ENCODE measurements around the gene FPR3.
"Not testable (repeated sequence)": the region's sequence is repeated elsewhere in the genome, so short reads cannot be mapped to it uniquely, and the experiment has no call there.

Gene FPR3, protein sequence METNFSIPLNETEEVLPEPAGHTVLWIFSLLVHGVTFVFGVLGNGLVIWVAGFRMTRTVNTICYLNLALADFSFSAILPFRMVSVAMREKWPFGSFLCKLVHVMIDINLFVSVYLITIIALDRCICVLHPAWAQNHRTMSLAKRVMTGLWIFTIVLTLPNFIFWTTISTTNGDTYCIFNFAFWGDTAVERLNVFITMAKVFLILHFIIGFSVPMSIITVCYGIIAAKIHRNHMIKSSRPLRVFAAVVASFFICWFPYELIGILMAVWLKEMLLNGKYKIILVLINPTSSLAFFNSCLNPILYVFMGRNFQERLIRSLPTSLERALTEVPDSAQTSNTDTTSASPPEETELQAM

DNA sequence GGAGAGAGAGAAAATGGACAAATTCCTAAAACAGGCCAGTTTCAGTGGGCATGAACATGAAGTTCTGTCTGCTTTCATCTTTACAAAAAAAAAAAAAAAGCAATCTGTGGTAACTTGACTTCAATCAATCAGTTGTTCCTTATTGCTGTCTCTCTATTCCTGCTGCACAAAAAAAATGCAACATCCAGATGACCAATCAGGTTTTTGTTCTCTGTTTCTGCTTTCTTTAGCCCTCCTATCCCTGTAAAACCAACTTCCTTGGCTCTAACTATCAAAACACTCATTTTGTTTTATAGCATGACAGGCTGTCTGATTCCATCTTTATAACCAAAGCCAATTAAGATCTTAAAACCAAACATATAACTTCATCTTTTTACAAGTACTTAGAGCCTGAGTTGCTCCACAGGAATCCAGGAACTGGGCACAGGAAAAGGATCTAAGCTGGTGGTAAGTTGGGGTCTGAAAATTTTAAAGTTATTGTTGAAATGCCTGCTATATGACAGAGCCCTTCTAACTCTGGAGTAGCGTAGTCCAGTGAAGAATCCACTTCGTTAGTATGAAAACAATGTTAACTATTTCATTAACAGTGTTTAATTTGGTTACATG lies at the start of gene FPR3:
TSS of gene FPR3 (plus strand) at position 273 of the 606 bp plus-strand sequence. CDS start 28,592 bp downstream, outside the sequence.
- no peak for DNase-seq (ENCODE audit: low spot score)

DNA sequence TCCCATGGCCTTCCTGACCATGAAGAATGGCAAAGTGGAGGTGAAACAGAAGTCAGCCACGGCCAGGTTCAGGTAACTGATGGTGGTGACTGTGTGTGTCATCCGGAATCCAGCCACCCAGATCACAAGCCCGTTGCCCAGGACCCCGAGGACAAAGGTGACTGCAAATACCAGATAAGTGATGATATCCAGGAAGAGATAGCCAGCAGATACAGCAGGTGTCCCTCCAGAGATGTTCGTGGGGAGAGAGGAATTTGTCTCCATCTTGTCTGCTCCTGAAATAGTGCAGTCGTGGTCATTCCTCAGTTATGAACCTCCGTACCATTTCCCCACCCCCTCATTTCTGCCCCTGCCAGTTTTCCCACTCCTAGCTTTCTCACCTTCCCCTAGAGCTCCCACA lies 48.2 kb upstream of the FPR3 start:
- DNase-seq (ENCODE audit: low spot score), result no peak

DNA sequence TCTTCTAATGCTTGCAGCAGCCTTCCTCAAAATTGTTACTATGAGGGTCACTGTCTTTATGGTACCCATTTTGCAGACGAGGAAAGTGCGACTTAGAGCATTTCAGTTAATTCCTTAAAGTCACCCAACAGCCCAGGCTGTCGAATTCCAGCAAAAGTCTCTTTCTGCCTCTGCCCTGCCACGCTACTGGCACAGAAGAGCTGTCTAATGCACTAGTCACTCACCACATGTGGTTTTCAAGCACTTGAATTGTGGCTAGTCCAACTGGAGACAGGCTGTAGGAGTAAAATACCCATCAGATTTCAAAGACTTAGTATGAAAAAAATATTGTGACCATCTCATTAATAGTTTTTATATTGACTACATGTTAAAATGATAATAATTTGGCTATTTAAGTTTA lies 45.0 kb upstream of the FPR3 start:
- no peak for DNase-seq (ENCODE audit: low spot score)

DNA sequence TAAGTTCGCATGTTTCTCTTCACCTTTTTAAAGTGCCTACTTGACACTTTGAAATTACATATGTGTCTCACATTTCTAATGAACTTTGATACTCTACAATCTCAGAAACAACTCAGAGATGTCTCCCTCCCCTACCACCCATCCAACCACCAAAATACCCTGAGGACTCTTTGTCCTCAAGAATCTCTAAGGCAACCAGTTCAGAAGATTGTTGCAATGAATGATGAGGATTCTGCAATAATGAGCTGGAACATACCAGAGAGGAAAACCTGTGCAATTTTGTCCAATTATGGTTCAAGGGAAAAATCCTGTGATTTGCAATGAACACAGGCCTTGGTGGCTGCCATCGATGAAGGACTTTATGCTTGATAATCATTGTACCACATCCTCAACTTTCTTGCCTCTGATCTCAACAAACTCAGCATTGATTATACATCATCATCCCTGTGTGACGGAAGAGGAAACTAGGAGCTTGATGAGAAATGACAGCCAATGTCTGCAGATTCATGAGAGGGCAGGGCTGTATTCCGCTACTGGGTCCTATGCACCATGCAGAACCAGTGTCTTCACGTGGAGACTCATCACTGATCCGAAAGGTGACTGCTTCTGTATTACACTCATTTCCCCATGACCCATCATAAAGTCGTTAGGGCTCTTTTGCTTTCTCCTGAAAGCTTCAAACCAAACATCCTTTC lies 44.4 kb upstream of the FPR3 start:
- no peak for DNase-seq (ENCODE audit: low spot score)

DNA sequence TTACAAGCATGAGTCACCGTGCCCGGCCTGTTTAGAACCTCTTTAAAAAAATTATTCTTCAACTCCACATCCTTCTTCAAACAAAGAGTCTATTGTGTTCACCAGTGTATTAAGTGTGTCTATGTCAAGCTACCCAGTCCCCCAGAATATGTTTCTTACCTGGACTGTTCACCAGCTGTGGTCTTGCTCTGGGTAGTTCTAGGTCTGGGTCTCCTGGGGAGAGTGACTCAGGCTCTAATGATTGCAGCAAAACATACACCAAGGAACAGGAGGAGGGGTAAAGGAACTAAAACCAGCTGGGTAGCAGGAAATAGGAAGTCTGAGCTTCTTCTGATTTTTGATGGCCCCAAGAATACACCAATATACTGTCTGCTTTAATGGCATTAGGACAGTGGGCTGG lies 43.3 kb upstream of the FPR3 start, which contains the start of gene FPR1:
TSS of gene FPR1 (minus strand) at position 224 of the 400 bp plus-strand sequence. CDS start 4,884 bp downstream, outside the sequence.
- DNase-seq (ENCODE audit: low spot score), result no peak

DNA sequence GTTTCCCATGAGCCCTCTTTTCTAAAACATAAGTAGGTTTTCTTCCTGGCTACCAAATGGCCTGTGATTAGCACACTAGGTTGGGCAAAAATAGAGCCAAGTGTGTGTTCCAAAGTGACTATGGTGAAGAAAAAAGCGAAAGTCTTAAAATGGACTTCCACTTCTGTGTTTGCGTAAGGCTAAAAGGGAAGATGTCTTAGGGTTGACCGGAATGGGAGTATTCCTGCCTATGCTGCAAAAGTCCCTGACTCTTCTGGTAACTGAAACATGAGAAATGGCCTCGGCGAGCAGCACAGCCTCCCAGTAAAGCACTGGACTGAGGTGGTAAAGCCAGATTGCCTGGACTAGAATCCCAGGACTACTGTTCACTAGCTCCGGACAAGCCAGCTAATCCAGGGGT lies 40.8 kb upstream of the FPR3 start:
- DNase-seq (ENCODE audit: low spot score), result no peak

DNA sequence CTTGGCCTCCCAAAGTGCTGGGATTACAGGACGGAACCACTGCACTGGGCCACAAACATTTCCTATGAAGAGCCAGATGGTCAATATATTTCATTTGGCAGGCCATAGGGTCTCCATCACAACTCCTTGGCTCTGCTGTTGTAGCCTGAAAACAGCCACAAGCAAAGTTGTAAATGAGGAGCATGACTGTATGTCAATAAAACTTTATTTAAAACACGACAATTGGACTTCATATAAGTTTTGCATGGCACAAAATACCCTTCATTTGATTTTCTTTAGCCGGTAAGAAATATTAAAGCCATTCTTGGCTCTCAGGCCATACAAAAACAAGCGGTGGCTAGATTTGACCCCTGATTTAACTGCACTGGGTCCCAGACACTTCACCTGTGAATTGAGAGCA lies 40.2 kb upstream of the FPR3 start:
- DNase-seq (ENCODE audit: low spot score), result no peak

DNA sequence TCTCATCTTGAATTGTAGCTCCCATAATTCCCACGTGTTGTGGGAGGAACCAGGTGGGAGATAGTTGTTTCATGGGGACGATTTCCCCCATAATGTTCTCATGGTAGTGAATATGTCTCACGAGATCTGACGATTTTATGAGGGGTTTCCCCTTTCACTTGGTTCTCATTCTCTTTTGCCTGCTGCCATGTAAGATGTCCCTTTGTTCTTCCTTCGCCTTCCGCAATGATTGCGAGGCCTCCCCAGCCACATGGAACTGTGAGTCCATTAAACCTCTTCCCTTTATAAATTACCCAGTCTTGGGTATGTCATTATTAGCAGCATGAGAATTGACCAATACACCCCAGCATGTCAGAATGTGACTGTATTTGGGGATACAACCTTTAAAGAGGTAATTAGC lies 39.4 kb upstream of the FPR3 start:
- no peak for DNase-seq (ENCODE audit: low spot score)

DNA sequence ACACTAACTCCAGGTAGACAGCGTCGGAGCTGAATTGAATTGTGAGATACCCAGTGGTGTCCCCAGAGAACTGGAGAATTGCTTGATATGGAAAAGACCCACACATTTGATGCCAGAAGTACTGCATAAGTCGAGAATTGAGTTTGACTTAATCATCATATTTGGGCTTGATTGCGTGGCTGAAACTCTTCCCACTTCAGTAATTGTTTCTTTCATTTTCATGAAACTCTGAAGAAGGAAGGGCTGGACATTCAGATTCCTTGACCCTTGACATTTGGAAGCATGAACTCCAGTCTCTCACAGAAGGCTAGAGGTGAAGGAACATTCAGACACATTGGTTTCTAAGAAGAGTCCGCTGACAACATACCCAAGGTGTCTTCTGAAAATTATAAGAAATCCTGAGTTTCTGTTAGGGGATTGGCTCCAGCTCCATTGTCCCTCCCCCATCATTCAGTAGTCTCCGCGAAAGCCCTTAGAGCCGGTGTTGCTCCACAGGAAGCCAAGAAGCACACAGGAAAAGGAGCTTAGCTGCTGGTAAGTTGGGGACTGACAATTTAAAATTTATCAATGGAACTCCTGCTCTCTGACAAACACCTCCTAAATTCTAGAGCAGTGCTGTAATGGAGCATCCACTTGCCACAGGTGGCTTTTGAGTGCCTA lies 34.1 kb upstream of the FPR3 start, which contains the start of gene FPR2:
TSS of gene FPR2 (plus strand) at position 484 of the 660 bp plus-strand sequence. CDS start 7,479 bp downstream, outside the sequence.
- DNase-seq (ENCODE audit: low spot score), result no peak

DNA sequence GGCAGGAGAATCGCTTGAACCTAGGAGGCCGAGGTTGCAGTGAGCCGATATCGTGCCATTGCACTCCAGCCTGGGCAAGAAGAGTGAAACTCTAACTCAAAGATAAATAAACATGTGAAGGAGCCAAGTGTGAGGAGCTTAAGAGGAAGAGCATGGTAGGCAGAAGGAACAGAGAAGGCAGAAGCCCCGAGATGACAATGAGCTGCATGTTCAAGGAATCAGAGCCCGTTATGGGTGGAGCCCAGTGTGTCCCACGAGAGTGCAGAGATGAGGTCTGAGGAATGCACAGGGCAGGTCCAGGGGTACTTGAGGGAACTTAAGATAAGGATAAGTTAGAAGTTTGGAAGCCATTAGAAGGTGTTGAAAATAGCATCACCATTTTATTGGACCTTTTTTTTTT lies 33.3 kb upstream of the FPR3 start:
- no peak for DNase-seq (ENCODE audit: low spot score)

DNA sequence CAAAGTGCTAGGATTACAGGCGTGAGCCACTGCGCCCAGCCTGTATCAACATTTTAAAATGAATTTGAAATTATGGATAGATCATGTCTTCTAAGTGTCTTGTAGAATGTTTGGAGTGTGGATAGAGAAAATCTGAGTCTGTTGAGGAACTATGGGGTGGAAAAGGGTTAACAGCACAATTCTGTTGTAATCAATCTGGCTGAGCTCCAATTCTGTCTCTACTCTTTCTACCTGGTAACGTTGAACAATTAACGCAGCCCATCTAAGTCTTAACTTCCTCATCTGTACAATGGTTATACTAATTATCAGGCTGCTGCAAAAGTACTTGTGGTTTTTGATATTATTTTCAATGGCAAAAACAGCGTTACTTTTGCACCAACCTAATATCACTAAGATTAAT lies 29.9 kb upstream of the FPR3 start:
- DNase-seq (ENCODE audit: low spot score), result no peak

DNA sequence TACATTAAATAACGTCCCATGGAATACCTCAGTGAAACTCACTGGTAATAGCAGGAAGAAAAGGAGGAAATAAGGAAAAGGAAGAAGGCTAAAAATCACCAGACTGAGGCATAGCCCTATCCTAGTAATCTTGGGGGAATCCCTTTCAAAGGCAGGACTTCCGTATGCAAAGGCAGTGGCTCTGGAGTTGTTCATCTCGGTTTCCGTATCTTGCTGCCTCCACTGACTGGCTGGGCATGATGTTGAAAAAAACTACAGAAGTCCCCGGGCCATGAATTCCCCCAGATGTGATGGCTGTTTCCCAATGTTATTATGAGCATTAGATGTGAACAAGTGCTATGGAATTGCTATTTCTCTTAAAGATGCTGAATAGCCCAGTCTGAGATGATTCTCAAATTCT lies 28.5 kb upstream of the FPR3 start:
- no peak for DNase-seq (ENCODE audit: low spot score)

DNA sequence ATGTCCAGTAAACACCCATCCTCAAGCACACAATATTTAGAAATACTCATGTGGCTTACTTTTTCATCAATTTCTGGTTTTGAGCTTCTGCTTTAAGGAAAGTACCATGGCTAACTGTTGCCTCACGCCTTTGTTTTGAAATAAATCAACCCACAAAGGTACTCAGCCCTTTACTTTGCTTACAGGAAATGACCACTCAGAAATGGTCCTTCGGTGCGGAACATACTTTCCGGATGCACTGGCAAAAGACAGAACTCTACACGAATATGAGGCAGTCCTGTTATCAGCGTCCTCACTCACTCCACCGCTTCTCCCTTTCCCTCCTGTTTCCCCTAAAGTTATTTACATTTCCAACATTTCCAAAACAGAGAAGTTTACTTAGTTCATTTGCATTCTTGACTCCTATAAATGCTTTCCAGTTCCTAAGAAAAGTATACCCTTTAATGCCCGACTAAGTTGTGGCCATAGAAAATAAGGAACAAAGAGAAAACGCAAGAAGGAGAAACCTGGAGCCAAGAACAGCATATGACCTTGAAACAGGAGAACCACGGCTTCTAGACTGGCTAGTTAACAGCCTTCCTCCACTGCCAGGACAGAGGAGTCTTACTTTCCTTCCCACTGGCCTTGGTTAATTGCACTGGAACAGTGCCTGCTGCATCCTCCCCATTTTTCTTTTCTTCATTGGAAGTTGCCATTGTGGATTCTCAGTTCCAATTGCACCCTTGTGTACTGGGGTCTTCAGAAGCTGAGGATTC lies 23.4 kb upstream of the FPR3 start:
- no peak for DNase-seq (ENCODE audit: low spot score)

DNA sequence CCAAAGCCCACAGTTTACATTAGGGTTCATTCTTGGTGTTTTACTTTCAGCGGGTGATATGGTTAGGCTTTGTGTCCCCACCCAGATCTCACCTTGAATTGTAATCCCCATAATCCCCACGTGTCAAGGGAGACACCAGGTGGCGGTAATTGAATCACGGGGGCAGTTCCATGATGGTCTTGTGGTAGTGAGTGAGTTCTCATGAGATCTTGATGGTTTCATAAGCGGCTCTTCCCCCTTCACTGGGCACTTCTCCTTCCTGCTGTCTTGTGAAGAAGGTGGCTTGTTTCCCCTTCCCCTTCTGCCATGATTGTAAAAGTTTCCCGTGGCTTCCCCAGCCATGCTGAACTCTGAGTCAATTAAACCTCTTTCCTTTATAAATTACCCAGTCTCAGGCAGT lies 22.0 kb upstream of the FPR3 start:
- DNase-seq (ENCODE audit: low spot score), result no peak

DNA sequence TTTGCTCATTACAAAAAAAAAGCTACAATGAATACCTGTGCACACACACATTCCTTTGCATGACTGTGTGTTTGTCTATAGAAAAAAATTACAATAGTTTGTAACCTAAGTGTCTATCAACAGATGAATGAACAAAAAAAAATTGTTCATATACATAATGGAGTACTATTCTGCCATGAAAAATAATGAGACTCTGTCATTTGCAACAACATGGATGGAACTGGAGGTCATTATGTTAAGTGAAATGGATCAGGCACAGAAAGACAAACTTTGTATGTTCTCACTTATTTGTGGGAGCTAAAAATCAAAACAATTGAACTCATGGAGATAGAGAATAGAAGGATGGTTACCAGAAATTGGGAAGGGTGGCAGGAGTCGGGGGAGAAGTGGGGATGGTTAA lies 18.4 kb upstream of the FPR3 start:
- DNase-seq (ENCODE audit: low spot score), result not testable (repeated sequence)

DNA sequence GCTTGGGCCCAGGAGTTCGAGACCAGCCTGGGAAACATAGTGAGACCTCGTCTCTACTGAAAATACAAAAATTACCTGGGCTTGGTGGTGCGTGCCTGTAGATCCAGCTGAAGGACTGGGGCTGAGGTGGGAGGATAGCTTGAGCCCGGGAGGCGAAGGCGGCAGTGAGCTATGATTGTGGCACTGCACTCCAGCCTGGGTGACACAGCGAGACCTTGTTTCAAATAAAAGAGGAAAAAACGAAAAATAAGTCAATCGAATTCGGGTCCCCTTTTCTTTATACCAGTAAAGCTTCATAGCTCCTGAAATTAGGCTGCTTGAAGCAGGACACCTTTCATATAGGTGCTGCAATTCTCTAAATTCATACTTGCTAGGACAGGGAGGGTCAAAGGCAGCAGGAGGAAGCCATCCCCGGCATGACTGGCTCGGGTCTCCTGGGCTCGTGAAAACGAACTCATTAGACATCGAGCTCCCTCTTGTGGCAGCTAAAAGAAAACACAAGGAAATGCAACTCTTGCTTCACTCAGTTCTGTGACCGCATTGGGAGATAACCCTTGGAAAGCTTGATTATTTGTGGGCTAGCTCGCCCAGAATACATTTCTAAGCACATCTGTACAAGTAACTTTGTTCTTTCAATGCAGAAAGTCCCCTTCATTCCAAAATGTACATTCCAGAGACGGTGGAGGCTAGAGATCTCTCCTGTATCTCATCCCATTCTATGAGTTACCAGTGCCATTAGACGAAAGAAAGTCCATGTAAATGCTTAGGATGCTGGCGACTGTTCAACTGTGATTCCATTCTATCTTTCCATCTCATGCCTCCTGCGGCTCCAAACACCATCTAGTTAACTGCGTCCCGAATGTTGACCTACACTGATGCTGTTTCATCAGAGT lies 17.1 kb upstream of the FPR3 start:
- DNase-seq (ENCODE audit: low spot score), result peak; percentile 42

DNA sequence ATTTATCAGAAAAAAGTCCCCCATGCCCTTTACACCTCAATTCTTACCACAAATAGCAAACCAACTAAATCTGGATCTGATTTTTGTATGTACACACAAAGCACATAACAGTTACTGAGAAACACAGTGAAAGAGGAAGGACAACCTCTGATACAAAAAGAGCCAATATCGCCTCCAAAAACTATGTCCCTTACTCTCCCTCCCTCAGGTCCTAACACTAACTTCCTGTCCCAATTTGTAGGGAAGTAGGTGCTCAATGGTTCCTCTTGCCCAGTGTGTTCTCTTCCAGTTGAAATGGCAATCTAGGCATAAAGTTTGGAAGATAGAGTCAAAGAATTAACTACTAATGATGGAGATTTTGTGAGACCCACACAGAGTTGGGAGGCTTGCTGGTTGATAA lies 15.8 kb upstream of the FPR3 start:
- no peak for DNase-seq (ENCODE audit: low spot score)

DNA sequence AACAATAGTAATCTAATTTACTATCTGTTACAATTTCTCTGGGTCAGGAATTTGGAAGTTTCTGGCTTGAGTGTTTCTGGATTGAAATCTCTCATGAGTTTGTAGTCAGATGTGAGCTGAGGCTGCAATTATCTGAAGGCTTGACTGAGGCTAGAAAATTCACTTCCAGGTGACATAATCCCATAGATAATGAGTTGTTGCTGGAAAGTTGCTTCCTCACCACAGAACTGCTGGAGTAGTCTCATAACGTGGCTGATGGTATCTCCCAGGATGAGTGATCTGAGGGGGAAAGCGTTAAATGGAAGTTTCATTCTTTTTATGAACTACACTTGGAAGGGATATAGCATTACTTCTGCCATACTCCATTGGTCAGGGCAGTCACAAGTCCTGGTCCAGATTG lies 15.3 kb upstream of the FPR3 start:
- no peak for DNase-seq (ENCODE audit: low spot score)

DNA sequence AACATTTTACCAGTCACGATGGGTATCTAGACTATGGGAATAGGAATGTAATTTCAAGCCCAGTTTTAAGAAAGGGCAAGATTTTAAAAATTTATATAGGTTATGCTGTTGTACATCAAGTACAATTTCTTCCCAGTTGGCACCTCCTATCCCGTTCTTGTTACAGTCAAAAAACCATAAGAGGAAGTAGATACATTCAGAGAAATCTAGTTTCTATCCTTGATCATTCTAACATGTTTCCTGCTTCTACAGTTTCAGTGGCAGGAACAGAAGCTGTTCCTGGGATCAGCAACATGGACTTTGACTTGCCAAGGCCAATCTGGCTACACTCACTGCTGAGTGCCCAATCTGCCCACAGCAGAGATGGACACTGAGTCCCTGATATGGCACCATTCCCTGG lies 14.7 kb upstream of the FPR3 start:
- DNase-seq (ENCODE audit: low spot score), result no peak

DNA sequence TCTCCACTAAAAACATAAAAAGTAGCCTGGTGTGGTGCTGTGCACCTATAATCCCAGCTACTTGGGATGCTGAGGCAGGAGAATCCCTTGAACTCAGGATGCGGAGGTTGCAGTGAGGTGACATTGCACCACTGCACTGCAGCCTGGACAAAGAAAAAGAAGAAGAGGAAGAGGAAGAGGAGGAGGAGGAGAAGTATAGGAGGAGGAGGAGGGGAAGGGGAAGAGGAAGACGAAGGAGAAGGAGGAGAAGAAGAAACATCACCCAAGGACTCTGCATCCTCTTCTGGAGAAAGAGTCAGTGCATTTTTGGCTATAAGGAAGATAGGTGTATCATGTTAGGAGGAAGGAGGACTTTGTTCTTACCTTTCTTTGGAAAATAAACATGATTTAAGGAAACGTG lies 13.0 kb upstream of the FPR3 start:
- no peak for DNase-seq (ENCODE audit: low spot score)

DNA sequence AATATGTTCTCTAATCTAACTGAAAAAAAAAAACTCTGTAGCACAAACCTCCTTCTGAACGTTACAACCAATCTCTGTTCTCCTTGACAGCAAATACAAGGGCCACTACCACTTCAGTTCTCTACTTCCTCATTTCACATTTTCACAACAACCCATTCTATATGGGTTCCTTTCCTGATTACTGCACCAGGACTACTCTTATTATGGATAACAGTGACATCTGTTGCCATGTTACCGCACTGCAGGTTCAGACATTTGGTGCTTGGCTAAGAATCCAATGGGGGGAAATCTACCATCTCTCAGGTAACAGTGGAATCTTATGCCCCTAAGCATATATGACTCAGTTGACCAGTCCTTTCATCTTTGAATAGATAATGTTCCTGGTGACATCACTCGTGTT lies 11.6 kb upstream of the FPR3 start:
- DNase-seq (ENCODE audit: low spot score), result no peak

All from CD4-positive, alpha-beta T cell treated with Interleukin-15 for 4 hours (primary cell).